GM19240 (cell line): ENCODE measurements around the gene TDRD6.

ENCODE experiments used
- DNase-seq: peaks from one replicate; pipeline ENCODE4 v3.0.0; 2011; ENCODE audit warnings: low spot score; ENCODE audit not compliant: insufficient read length

Gene TDRD6

GRCh38 chr6:46688117-46688965, 656 bp downstream of the TDRD6 start:
- no peak for DNase-seq

DNA sequence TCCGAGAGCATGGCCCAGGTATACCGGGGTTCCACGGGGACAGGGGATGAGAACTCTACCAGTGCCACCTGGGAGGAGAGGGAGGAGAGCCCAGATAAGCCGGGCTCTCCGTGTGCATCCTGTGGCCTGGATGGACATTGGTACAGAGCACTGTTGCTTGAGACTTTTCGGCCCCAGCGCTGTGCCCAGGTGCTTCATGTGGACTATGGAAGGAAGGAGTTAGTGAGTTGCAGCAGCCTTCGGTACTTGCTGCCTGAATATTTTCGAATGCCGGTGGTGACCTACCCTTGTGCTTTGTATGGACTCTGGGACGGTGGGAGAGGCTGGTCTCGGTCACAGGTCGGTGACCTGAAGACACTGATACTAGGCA, 1.3 kb downstream of the TDRD6 start:
- DNase-seq = no peak

DNA sequence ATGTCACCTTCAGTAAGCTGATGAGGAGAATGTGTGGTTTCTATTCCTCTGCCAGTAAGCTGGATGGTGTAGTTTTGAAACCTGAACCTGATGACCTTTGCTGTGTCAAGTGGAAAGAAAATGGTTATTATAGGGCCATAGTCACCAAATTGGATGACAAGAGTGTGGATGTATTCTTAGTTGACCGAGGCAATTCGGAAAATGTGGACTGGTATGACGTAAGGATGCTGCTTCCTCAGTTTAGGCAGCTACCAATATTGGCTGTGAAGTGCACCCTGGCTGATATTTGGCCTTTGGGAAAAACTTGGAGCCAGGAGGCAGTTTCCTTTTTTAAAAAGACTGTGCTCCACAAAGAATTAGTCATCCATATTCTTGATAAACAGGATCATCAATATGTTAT, 2.0 kb downstream of the TDRD6 start:
- no peak for DNase-seq

GRCh38 chr6:46690141-46690755, 2.6 kb downstream of the TDRD6 start:
- DNase-seq = no peak

- DNase-seq = no peak
Measured at GRCh38 chr6:46690911-46691451, 3.3 kb downstream of the TDRD6 start.

DNA sequence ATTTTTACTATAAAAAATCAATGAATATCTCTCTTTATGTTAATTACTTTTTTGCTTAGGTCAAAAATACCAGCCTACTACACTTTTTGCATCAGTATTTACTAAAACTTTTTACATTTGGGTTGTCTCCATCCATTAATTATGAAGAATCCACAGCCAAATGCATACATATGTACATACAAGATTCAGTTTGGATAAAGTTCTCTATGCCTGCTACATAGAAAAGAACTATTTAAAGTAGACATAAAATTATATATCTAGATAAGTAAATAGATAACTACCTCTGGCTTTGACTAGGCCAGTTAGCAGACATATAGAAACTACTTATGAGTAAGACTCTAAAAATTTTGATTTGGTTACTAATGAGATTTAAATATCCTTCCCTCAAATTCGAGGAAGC, 12.3 kb downstream of the TDRD6 start:
- DNase-seq = no peak

GRCh38 chr6:46704562-46704961, 16.9 kb downstream of the TDRD6 start:
- DNase-seq = no peak

DNA sequence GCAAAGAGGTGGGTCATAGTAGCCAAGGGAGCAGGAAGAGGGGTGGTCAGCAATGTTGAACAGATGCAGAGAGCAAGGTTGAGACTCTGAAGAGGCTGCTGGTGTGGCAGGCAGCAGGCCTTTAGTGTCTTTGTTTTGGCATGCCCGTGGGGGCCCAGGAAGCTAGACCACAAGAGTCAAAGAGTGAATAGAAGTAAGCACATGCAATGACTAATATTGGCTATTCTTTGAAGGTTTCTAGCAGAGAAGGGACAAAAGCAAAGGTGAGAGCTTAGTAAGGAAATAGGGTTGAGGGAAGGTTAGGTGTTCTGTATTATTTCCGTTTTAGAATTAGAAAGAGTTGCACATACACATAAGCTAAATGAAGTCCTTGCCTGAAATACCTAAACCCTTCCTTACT, 18.8 kb downstream of the TDRD6 start:
- DNase-seq = no peak

DNA sequence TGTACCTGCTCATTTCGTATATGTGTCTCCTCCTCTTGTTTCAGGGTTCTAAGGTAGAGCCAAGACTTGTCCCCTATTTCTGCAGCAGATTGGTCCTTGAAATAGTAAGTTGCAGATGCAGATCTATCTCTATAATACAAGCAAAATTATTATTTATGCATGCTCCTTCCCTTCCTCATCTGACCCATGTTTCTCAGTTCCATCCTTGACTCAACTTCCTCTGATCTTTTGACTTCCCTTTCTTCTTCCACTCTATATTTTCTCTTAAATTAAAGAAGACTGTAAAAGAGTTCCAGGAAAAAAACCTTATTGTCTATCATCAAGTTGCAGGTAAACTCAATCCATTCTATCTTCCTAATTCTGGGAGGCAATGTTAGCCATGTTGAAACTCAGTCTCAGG, 23.8 kb downstream of the TDRD6 start:
- no peak for DNase-seq

GRCh38 chr6:46715141-46715540, 27.5 kb downstream of the TDRD6 start:
- no peak for DNase-seq

DNA sequence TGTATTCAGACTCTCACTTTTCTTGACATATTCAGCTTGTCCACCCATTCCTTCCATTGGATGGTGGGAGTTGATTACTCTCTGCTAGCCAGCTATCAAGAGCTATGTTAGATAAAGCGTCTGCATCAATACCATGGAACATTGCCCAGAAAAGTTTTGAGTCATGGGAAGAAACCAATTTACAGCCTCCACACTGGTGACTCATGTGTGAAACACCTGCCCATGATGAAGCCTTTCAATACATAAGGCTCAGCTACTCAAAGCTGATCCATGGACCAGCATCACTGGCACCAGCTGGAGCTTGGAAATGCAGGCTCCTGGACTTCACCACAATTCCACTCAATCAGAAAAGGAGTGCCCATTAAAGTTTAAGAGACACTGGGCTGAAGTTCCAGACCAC, 31.4 kb downstream of the TDRD6 start:
- DNase-seq = no peak

DNA sequence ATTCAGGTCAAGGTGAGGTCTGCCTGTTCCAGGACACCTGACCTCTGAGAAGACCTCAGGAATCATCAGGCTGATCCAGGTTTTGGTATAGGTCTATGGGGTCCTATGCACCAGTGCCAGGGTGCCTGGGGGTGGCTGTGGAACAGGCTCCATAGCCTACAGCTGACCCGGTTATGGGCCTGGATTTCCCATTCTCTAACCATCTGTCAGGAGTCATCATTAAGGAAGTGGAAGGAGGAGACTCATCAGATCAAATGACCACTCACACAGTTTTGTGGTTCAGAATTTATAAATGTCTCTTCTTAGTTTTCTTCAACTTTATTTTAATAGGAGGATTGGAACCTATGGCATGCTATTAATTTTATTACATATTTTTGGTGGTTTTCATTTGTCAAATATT, 32.7 kb downstream of the TDRD6 start:
- DNase-seq = no peak

DNA sequence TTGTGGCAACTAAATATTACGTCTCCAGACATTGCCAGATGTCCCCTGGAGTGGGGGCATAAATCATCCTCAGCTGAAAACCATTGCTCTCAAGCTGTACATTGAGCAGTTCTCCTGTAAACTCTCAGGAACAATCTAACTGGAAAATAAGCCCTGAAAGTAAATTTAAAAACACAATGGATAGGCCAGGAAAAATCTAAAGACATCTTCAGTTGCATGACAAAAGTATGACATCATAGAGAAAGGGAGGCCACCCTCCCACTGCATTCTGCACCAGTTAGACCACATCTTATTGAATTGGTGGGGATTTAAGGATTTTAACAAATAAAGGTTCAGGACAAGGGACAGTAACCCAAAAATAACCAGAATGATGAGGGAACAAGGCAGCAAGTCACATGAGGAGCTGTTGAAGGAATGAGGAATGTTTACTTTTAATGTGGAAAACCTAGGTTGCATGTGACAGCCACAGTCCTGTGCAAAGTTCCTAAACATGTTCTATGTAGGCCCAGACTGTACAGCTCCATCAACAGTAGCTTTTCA, 42.2 kb downstream of the TDRD6 start:
- no peak for DNase-seq

DNA sequence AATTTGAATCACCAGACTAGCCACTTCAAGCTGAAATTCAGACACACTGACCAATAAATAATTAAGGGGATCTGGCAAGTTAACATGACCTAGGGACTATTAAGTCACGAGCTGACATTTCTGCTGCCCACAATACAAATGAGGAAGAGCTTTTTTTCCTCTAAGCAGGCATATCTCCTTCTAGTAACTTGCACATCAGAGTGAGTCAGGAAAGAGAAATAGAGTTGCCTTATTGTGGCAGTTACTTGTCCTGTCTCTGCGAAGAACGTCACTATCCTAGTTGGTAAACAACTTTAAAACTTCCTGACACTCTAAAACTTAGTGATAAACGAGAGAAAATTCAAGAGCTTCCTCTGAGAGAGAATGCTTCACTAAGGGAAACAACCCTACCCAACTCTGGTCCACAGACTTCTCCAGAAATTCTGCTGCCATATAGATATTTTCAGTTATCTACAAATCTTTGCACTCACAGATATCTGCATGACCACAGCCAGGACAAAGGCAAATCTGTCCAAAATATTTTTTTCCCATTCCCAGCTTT, 43.3 kb downstream of the TDRD6 start:
- no peak for DNase-seq

- no peak for DNase-seq
Measured at GRCh38 chr6:46733341-46733801, 45.7 kb downstream of the TDRD6 start.

DNA sequence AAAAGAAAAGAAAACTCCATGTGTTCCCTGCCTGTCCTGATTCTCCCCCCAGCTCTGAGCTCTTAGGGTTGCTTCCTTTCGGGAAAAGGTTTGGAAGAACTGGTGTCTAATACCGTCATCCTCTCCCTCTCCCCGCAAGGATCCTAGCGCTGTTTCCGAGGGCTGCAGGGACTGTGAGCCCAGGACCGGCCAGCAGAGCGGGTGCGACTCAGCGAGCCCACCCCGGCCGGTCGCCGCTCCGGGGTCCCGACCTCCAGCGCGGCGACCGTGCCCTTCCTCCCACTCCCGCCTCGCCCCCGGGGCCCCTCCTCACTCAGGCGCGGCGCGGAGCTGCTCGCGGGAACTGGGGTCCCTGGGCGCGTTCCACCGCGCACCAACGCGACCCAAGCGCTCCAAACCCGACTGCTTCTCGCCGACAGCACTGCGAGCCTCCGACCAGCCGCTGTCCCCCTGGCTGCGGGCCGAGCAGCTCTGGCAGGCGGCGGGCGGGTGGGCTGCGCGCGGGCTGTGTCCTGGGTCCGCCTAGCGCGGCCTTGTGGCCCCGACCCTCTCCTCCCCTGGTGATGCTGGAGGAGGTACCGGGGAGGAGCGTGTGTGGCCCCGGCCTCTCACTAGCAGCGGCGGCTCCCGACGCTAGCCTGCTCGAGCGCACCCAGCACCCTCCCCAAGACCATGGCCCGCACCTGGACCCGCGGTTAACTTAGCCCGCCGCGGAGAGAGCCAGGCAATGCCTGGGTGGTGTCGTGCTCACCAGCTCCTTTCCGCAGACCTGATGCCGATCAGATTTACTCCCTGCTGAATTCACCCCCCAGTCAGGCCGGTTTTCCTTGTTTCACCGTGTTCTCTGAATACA, 47.4 kb downstream of the TDRD6 start, which contains the start of gene PLA2G7:
Gene PLA2G7 (minus strand): TSS at position 509 of the 853 bp plus-strand sequence. CDS start 12,484 bp downstream, outside the sequence.
- no peak for DNase-seq

DNA sequence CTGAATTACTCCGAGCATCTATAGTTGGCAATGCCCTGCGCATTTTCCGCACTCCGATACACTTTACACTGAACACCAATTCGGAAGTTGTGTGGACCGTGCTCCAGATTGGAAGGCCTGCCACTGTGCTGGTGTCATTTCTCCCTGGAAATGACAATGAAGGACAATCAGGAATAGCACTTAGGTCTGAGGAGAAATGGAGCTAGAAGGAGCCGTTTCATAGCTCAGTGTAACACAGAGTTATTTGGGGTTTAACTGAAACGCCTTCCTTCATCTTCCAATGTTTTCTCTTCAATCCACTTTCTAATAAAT, 48.0 kb downstream of the TDRD6 start:
- no peak for DNase-seq

DNA sequence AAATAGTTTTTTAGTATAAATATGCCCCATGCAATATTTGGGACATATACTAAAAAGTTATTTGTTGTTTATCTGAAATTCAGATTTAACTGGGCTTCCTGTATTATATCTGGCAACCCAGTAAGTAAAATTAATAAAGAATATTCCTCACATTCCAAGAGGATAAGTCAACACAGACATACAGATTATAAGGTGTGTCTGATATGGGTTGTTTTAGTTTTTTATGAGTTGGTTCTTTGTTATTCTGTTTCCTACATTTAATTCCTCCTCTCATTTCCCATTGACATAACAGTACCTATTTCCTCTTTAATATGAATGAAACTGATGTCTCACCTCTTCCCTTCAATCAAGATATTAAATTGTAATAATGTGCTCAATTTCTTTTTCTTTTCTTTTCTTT, 49.2 kb downstream of the TDRD6 start:
- DNase-seq = no peak

DNA sequence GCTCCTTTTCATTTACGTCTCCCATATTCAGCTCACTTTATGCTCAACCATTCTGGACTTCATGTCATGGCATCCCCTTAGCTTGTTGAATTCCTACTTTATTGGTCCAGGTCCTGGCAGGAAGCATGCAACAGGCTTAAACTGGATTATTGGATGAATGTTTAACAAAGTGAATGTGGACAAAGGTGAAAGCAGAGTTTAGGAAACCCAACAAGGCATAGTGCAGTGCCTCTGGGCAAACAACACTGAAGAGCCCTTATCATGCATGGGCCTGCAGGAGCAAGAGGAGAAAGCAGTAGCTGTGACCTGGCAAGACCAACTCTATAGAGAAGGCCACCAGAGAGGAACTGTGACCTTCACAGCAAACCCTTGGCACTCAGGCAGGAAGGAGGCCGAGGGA, 53.8 kb downstream of the TDRD6 start:
- no peak for DNase-seq

- DNase-seq = no peak
Measured at GRCh38 chr6:46741910-46742309, 54.2 kb downstream of the TDRD6 start.

DNA sequence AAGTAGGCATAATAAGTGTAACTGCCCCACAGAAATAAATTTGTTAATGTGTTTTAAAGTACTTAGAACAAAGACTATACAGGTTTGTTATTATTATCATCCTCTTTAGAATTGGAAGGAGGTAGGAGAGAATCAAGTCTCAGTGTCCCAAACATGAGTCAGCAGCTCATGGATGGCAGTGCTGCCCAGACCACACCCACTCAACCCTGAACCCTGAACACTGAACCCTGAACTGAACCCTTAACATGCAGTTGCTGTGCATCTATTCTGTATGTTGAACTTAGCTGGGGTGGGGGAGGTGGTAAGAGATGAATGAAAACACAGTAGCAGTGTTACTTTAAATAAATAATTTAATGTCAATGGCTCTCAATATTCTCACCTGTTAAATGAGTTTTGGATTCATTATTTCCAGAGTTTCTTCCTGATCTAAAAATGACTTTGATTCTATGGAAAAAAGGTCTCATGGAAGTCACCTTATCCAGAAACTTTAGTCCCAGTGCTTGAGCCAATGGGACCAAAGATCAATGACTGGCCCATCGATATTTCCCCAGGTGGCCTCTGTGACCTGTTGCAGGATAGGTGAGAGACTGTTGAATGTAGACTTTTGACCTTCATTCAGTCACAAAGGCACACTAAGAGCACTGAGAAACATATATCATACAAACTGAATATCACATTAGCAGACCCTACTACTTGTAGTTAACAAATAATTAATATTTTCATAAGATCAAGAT, 55.9 kb downstream of the TDRD6 start:
- DNase-seq = no peak
